GM12892 (cell line): Measurements from ENCODE around the gene PGA4.
"Not testable (repeated sequence)": the region's sequence is repeated elsewhere in the genome, so short reads cannot be mapped to it uniquely, and the experiment has no call there.

Source experiments
- DNase-seq: peaks from one replicate; pipeline ENCODE4 v3.0.0; 2011; ENCODE audit not compliant: insufficient read length
- FAIRE-seq: peaks from 2 replicates; lab custom pipeline; 2011; peaks lifted over from hg19 to GRCh38; lab: Jason Lieb, UNC

The PGA4 gene

DNA sequence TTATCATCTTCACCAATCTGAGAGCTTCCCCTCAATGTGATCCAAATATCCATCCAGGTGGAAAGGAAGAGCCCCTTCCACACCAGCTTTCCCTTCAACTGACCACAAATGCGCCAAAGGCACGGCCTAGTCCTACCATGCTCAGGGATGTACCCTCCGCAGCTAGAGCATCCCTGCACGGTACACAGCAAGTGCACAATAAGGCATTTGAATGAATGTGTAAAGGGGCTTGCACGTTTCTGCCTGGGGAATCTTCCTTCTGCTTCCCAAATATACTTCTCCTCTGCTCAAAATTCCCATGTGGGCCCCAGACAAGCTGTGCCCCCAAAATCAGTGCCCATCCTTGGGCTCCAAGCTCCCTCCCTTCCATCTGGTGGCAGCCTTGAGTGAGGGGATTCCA is 3.1 kb upstream of the PGA4 start:
- DNase-seq, FAIRE-seq: not testable (repeated sequence)

DNA sequence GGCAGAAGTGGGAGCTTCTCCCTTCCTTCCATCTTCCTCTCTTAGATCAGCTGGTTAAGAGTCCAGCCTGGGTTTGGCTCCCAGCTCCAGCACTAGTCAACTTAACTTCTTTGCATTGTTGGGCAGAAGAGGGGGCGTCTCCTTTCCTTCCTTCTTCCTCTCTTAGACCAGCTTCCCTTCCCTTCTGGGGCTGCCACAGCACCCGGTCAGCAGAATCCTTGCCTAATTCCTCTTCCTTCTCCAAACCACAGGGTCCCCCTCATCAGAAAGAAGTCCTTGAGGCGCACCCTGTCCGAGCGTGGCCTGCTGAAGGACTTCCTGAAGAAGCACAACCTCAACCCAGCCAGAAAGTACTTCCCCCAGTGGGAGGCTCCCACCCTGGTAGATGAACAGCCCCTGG is 545 bp downstream of the PGA4 start:
- not testable (repeated sequence) for DNase-seq, FAIRE-seq

DNA sequence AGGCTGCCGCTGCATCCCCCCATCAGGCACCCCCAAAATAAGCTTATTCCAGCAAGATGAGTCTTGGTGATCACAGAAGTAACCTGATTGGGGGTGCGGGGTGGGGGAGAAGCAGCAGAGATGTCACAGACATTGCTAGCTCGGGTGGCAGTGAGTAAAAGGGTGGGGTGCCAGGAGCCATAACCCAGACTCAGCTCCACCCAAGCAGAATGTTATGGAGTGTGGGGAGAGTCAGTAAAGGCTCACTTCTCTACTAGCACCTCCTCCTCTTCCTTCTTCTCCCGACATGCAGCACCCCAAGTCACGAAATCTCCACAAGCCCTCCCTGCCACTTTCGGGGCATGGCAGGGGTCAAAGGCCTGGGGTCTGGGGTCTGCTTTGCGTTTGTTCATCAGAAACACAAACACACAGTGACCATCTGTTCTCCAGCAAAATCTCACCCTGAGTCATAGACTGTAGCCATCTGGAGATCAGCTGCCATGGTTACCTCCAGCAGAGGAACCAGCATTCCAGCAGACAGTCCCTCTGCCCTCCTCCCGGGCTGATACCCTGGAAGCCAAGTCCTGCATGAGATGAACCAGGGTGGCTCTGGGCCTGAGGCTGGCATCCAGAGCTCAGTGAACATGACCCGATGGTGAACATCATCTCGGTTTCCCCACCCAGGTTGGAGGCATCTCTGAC is 4.5 kb downstream of the PGA4 start:
- FAIRE-seq, DNase-seq: not testable (repeated sequence)

DNA sequence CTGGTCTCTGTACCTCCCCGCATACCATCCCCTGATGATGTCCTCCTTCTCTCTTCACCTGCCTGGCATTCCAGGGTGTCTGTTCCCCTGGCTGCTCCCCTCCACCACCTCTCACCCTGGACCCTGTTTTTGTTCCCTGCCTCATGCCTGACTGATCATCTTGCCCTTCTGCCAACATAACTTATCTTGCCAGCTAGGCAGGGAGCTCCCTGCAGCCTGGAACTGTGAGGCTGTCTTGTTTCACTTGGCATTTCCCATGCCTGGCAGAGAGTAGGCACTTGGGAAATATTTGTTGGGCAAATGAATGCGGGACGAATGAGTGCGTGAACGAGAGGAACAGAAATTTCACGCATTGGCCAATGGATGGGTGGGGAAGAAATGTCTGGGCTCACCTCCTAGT is 7.3 kb downstream of the PGA4 start:
- FAIRE-seq, DNase-seq: not testable (repeated sequence)

DNA sequence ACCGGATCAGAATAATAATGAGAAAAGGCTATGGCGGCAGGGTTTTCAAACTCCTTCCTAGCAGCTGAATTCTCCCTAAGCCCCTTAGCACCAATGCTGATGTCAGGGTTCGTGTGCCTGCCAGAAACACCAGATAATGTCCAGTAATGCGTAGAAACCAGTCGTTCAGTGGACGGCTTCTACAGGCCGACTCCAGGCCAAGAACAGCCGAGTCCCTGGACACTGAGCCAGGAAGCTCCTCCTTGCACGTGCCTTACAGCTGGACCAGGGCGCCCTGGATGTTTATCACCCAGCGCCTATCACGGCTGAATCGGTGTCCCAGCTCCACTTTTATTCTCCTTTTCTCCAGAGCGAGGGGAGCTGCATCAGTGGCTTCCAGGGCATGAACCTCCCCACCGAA is 8.9 kb downstream of the PGA4 start:
- FAIRE-seq: not testable (repeated sequence)

DNA sequence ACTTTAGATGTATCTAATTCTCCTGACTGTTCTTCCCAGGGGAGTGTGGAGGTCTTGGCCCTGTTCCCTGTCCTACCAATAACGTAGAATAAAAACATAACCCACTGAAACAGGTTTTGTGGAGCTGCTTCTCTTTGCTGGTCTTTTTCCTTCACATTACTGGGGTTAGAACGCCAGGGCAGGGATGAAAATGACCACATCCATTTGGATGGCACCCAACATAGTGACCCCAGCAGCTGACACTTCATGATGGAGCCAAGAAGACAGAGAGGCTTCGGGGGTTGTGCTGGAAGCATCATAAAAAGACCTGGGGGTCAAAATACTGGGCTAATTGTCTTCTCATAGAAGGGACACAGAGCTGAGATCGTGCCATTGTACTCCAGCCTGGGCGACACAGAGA is 9.4 kb downstream of the PGA4 start:
- DNase-seq, FAIRE-seq: not testable (repeated sequence)

More for the DNA sequence above, 8.9 kb downstream of the PGA4 start:
- DNase-seq: not testable (repeated sequence)

DNA sequence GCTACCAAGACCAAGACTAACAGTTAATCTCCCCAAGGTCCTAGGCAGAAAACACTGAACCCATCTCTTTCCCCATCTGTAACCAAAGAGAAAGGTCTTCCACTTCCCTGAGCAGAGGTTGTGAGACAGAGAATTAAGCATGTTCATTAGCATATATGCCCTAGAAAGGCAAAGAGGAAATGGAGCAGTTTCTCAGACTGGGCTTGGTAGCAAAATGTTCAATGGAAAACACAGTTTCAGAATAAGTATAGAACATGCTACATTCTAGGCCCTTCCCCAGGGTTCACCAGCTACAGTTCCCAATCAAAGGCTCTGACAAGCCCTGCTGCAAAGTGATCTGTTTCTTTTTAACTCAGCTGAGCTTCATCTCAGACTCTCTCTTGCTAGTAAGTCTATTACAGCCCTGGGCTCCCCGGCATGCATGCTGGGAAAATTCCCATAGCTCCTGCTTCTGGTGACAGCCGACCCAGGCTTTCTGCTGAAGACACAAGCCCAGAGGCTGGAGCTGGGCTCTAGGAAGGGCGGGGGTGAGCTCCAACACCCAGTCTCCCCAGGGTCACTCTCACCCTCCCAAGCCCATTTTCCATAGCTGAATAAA is 10.5 kb downstream of the PGA4 start:
- DNase-seq, FAIRE-seq: not testable (repeated sequence)

DNA sequence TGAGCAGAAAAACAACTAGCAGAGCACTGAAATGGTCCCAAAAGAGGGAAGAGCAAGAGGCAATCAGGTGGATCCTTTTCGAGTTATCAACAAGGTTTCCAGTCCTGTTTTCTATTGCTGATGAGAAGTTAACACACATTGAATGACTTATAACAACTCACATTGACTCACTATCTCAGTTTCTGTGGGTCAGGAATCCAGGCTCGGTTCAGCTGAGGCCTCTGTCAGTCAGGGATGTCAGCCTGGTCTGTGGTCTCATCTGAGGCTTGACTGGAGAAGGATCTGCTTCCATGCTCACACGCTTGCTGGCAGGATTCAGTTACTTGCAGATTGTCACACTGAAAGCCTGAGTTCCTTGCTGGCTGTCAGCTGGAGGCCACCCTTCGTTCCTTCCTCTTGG is 15.0 kb downstream of the PGA4 start:
- not testable (repeated sequence) for FAIRE-seq

DNA sequence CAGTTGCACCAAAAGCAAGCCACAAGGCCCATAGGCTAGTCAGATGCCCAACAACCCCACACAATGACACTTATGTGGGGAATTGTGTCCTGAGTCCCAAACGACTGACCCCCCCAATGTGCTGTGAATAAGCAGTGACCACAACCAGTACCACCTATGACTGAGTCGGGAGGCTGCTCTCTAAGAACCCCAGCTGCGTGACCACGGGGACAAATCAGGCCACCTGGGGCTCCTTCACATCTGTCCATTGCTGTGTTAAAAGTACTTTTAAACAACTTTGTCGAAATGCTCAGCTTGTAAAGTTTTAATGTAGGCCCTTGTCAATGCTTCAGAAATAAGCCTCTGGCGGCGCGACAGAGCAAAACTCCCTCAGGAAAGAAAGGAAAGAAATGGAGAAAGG is 18.1 kb downstream of the PGA4 start:
- FAIRE-seq: not testable (repeated sequence)

More for the DNA sequence above, 15.0 kb downstream of the PGA4 start:
- DNase-seq: not testable (repeated sequence)

DNA sequence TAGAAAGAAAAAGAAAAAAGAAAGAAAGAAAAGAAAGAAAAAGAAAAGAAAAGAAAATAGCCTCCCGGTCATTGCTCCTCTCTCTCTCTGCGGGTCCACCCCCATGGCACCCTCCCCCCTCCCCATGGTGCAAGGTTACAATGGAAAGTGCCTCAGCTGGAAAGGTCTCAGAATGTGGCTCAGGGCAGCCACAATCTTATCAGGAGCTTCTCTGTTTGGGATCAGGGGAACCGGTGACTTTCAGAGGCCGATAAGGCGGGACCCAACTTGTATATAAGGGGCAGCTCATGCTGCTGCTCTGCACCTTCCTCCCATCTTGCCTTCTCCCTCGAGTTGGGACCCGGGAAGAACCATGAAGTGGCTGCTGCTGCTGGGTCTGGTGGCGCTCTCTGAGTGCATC is 18.7 kb downstream of the PGA4 start, which contains the start of gene PGA5:
Gene PGA5 (plus strand): TSS at position 301 of the 400 bp plus-strand sequence. CDS start 52 bp downstream, at position 353.
- FAIRE-seq, DNase-seq: not testable (repeated sequence)

More for the DNA sequence above, 18.1 kb downstream of the PGA4 start:
- DNase-seq: not testable (repeated sequence)

DNA sequence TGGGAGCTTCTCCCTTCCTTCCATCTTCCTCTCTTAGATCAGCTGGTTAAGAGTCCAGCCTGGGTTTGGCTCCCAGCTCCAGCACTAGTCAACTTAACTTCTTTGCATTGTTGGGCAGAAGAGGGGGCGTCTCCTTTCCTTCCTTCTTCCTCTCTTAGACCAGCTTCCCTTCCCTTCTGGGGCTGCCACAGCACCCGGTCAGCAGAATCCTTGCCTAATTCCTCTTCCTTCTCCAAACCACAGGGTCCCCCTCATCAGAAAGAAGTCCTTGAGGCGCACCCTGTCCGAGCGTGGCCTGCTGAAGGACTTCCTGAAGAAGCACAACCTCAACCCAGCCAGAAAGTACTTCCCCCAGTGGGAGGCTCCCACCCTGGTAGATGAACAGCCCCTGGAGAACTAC is 19.4 kb downstream of the PGA4 start:
- FAIRE-seq, DNase-seq: not testable (repeated sequence)

DNA sequence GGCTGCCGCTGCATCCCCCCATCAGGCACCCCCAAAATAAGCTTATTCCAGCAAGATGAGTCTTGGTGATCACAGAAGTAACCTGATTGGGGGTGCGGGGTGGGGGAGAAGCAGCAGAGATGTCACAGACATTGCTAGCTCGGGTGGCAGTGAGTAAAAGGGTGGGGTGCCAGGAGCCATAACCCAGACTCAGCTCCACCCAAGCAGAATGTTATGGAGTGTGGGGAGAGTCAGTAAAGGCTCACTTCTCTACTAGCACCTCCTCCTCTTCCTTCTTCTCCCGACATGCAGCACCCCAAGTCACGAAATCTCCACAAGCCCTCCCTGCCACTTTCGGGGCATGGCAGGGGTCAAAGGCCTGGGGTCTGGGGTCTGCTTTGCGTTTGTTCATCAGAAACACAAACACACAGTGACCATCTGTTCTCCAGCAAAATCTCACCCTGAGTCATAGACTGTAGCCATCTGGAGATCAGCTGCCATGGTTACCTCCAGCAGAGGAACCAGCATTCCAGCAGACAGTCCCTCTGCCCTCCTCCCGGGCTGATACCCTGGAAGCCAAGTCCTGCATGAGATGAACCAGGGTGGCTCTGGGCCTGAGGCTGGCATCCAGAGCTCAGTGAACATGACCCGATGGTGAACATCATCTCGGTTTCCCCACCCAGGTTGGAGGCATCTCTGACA is 23.3 kb downstream of the PGA4 start:
- DNase-seq, FAIRE-seq: not testable (repeated sequence)

DNA sequence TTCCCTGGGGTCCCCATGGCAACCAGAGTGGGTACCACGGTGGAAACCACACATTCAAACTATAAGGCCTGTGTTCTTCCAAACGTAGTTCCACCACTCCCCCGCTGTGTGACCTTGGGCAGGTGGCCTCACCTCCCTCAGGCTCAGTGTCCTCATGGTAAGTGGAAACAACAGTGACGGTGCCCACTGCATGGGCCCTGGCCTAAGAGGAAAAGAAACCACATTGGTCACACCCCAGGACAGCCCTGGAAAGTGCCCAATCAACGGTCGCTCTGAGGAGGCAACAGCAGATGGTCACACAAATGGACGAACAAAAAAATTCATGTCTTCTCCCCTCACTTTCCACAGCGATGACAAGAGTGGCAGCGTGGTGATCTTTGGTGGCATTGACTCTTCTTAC is 25.9 kb downstream of the PGA4 start:
- not testable (repeated sequence) for FAIRE-seq, DNase-seq

DNA sequence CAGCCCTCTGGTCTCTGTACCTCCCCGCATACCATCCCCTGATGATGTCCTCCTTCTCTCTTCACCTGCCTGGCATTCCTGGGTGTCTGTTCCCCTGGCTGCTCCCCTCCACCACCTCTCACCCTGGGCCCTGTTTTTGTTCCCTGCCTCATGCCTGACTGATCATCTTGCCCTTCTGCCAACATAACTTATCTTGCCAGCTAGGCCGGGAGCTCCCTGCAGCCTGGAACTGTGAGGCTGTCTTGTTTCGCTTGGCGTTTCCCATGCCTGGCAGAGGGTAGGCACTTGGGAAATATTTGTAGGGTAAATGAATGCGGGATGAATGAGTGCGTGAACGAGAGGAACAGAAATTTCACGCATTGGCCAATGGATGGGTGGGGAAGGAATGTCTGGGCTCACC is 27.1 kb downstream of the PGA4 start:
- not testable (repeated sequence) for DNase-seq, FAIRE-seq

DNA sequence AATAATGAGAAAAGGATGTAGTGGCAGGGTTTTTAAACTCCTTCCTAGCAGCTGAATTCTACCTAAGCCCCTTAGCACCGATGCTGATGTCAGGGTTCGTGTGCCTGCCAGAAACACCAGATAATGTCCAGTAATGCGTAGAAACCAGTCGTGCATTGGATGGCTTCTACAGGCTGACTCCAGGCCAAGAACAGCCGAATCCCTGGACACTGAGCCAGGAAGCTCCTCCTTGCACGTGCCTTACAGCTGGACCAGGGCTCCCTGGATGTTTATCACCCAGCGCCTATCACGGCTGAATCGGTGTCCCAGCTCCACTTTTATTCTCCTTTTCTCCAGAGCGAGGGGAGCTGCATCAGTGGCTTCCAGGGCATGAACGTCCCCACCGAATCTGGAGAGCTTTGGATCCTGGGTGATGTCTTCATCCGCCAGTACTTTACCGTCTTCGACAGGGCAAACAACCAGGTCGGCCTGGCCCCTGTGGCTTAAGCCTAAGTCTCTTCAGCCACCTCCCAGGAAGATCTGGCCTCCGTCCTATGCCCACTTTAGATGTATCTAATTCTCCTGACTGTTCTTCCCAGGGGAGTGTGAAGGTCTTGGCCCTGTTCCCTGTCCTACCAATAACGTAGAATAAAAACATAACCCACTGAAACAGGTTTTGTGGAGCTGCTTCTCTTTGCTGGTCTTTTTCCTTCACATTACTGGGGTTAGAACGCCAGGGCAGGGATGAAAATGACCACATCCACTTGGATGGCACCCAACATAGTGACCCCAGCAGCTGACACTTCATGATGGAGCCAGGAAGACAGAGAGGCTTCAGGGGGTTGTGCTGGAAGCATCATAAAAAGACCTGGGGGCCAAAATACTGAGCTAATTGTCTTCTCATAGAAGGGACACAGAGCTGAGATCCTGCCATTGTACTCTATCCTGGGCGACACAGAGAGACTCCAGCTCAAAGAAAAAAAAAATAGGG is 28.9 kb downstream of the PGA4 start:
- FAIRE-seq, DNase-seq: not testable (repeated sequence)

DNA sequence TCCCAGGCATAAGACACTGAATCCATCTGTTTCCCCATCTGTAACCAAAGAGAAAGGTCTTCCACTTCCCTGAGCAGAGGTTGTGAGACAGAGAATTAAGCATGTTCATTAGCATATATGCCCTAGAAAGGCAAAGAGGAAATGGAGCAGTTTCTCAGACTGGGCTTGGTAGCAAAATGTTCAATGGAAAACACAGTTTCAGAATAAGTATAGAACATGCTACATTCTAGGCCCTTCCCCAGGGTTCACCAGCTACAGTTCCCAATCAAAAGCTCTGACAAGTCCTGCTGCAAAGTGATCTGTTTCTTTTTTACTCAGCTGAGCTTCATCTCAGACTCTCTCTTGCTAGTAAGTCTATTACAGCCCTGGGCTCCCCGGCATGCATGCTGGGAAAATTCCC is 30.2 kb downstream of the PGA4 start:
- FAIRE-seq, DNase-seq: not testable (repeated sequence)
